ENCODE measurements around the gene ACSL3. TPM values are rescaled to one million over a fixed set of nuclear protein-coding genes. Genes with fewer than 3 reads are reported as not detected.
A peak's percentile ranks its signal among the peaks of the same experiment; 100 is the strongest.

ACSL3 gene
- 10 to 100 TPM; 42.4 to 72.2 (median 62.2) TPM for total RNA-seq

DNA sequence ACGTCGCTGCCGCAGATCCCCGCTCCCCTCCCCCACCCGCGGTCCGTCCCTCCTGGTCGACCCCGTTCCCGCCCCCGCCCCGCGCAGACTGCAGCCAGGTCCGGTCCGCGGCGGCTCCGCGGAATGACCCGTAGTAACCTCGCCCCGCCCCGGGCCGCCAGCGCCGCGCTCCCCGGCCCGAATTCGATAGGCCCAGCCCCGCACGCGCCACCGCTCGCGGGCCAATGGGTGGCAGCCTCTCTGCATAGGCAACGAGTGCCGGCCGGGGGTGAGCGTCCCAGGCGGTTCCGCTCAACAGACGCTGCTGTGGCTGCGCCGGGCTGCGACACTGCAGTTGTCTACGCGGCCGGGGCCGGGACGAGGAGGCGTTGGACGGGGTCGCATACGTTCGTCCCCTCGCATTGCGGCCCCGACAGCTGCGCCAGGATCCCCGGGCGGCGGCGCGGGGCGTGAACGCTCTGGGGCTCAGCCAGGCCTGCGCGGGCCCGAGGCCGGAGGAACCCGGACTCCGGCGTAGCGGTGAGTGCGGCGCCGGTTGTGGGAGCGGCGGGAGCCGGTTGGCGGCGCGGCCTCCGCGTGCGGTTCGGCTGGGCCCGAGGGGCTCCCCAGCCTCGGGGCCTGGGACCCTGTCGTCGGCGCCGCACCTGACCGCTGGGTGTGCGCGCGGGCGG is at the start of gene ACSL3:
Gene ACSL3 (plus strand): TSS at position 297 of the 671 bp plus-strand sequence. CDS start 47,737 bp downstream, outside the sequence.
- DNase-seq (ENCODE audit: low spot score) (peak; percentile 83), ATAC-seq (ENCODE audit: low FRiP score) (peak; percentile 97)
- TF ChIP-seq, protein P1, sequence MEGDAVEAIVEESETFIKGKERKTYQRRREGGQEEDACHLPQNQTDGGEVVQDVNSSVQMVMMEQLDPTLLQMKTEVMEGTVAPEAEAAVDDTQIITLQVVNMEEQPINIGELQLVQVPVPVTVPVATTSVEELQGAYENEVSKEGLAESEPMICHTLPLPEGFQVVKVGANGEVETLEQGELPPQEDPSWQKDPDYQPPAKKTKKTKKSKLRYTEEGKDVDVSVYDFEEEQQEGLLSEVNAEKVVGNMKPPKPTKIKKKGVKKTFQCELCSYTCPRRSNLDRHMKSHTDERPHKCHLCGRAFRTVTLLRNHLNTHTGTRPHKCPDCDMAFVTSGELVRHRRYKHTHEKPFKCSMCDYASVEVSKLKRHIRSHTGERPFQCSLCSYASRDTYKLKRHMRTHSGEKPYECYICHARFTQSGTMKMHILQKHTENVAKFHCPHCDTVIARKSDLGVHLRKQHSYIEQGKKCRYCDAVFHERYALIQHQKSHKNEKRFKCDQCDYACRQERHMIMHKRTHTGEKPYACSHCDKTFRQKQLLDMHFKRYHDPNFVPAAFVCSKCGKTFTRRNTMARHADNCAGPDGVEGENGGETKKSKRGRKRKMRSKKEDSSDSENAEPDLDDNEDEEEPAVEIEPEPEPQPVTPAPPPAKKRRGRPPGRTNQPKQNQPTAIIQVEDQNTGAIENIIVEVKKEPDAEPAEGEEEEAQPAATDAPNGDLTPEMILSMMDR (IDR thresholded peaks at IDR 0.05), result no peak

DNA sequence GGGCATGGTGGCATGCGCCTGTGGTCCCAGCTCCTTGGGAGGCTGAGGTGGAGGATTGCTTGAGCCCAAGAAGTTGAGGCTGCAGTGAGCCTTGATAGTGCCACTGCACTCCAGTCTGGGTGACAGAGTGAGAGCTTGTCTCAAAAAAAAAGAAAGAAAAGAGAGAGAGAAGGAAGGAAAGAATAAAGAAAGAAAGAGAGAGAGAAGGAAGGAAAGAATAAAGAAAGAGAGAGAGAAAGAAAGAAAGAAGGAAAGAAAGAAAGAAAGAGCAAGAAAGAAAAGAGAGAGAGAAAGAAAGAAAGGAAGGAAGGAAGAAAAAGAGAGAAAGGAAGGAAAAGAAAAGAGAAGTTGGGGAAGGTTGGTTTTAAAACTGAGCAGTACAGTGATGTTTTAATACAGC is 49.0 kb upstream of the ACSL3 start:
- TF ChIP-seq, protein P1 (IDR thresholded peaks at IDR 0.05), result no peak
- DNase-seq (ENCODE audit: low spot score) (no peak), ATAC-seq (ENCODE audit: low FRiP score) (no peak)

GRCh38 chr2:222813177-222813843 is 47.5 kb upstream of the ACSL3 start:
- ATAC-seq (ENCODE audit: low FRiP score), result peak; percentile 75
- no peak for DNase-seq (ENCODE audit: low spot score)
- TF ChIP-seq, protein P1 (IDR thresholded peaks at IDR 0.05), result no peak

DNA sequence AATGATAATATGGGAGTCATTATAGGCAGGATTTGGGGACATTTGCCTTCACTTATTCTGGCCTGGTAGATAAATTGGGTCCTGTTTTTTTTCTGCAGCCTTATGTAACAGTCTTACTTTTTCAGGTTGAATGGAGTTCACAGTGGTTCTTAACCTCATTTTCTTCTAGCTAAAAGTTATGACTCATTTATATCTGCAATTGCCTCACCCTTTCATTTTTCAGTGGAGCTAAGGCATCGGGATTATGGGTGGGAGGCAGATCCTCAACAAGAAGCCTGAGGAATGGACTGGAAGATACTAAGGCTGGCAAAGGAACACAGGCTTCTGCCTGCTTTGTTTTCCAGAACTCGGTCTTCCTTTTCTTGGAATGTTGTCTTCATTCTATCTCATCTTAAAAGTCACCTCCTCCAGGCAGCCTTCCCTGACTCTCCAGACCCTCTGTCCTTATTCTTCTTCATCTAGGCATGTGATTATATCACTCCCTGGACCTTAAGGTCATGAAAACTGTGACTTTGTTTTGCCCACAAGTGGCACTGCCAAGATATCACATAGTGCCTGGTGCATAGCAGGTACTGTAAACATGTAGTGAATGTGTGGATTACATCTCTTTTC is 41.0 kb upstream of the ACSL3 start:
- no peak for DNase-seq (ENCODE audit: low spot score)
- TF ChIP-seq, protein P1 (IDR thresholded peaks at IDR 0.05), result no peak
- peak; percentile 87 for ATAC-seq (ENCODE audit: low FRiP score)

DNA sequence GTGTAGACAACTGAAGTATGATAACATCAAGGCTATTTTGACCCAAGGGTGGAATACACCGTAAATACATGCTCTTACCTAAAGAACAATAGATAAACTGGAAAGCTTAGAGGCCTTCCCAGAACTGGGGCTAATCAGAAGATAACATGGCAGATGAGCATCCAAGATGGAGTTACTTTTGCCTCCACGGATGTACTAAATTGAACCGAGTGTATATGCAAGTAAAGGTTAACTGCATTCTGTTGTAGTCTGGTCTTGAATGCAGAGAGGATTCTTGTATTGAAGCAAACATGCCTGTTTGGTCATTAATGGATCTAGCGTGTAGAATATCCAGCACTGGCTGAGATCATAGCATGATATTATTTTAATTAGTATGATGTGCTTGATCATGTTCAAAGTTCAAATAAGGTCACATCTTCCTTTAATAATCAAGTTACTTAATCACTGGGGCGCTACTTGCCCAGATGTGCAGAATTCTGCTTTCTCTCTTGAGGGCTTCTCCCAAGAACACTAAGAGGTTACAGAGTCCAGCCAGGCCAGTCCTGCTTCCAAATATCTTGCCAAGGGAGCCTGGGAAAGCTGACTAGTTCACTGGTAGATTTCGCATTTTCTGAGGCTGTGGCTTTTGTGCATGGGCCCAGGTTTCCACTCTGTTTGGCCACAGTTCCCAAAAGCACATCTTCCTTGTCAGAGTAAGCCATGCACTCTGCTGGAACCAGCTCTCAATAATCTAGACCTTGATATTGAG is 37.5 kb upstream of the ACSL3 start:
- DNase-seq (ENCODE audit: low spot score) (no peak), ATAC-seq (ENCODE audit: low FRiP score) (no peak)
- TF ChIP-seq, protein P1 (IDR thresholded peaks at IDR 0.05), result no peak

DNA sequence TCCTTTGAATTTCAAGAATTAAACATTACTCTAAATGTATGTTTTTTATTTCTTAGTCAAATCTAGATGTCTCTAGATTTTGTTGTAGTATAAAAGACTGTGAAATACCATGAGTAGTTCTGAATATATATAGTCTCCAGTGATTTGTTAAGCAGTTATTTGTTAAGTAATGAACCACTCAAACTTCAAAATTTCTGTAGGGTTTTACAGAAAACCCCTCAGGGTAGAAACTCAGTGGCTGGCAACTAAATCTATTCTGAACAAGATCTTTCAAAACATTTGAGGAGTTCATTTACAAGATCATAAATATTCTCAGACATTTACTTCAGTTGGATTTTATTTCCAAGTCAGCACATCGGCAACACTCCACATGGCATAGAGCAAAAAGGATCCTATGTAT is 35.8 kb upstream of the ACSL3 start:
- TF ChIP-seq, protein P1 (IDR thresholded peaks at IDR 0.05), result no peak
- no peak for ATAC-seq (ENCODE audit: low FRiP score)
- DNase-seq (ENCODE audit: low spot score), result no peak
